Vagina (tissue), 2 donors: ENCODE data around the gene REN.

Experiments used
- CTCF ChIP-seq, 3 experiments: fragments of 450-650 bp in 2 of 3; fragments of 200-600 bp in 1 of 3; sonication (generic) in 1 of 3; IDR thresholded peaks; one replicate each; pipeline ENCODE4 v1.5.1; 2017 to 2019; ENCODE audit warnings: antibody characterized with exemption in 3 of 3, mild to moderate bottlenecking in 2 of 3, moderate library complexity in 2 of 3
- POLR2A ChIP-seq, 2 donors: fragments of 450-650 bp; IDR thresholded peaks; one replicate each; pipeline ENCODE4 v1.6.1; 2017; ENCODE audit warnings: antibody characterized with exemption in 2 of 2, mild to moderate bottlenecking in 2 of 2, moderate library complexity in 2 of 2
- POLR2AphosphoS5 ChIP-seq, 2 donors: sonication (generic); formaldehyde crosslinking; IDR thresholded peaks; one replicate each; pipeline ENCODE4 v1.9.0; 2017; ENCODE audit warnings: antibody characterized with exemption in 2 of 2, mild to moderate bottlenecking in 2 of 2, low read depth in 1 of 2; ENCODE audit not compliant: insufficient read depth in 1 of 2

GRCh38 chr1:204149635-204150565 is 16.2 kb downstream of the REN start:
- TF ChIP-seq CTCF (IDR thresholded peaks at IDR 0.05) (no peak), POLR2A (IDR thresholded peaks at IDR 0.05) (no peak), POLR2AphosphoS5 (IDR thresholded peaks at IDR 0.05; ENCODE audit: insufficient read depth in 1 of 2, low read depth in 1 of 2) (peak in 1 of 2 donors; percentile 47)
